ENCODE data around the gene AKAP13. TPM values are rescaled to one million over a fixed set of nuclear protein-coding genes. Genes with fewer than 3 reads are reported as not detected.

AKAP13 gene
- total and polyA plus RNA-seq, 2 of the 13 experiments (the other 11 are each of a cell fraction or from before 2014, with no cell fraction given): 6.7 to 27.1 TPM

GRCh38 chr15:85671156-85671555, 290.8 kb downstream of the AKAP13 start:
- no peak overlapping the region for H3K9ac ChIP-seq (ENCODE audit: insufficient read depth, low read depth, low read length)
- CTCF ChIA-PET (ENCODE audit: low intra/inter-chr PET ratio, low total read pairs): no interaction called here
- 97% methylated on average over 1 of the region's 1 CpG for WGBS (ENCODE audit: low lambda C conversion rate)
- 0 out of 2 replicates have a peak, but pooled peaks have one; percentile 45 for TF ChIP-seq ZNF770 (CRISPR knock-in tag; IDR thresholded peaks at IDR 0.05)
- no peak for TF ChIP-seq ZNF3 (CRISPR knock-in tag; IDR thresholded peaks at IDR 0.05)
- H2AFZ ChIP-seq (ENCODE audit: low read length): no peak overlapping the region
- in situ Hi-C loops (cut with HindIII; ENCODE audit: extremely low pct_ligation_motif_present, low pct_unique_long_range_greater_than_20kb): no loop called here
- FAIRE-seq (no peak), DNase-seq (ENCODE audit: low spot score) (no peak), ATAC-seq (no peak)
- no peak overlapping the region for H3K4me2 ChIP-seq (ENCODE audit: low read depth, low read length)
- H3K27ac ChIP-seq (ENCODE audit: extremely low read length, insufficient read depth, low read length): no peak overlapping the region
- H3K9me3 ChIP-seq (ENCODE audit: low read length): no peaks in the 10 kb centered on the region
- no peaks in the 10 kb centered on the region for H3K27me3 ChIP-seq (ENCODE audit: control insufficient read depth in 1 of 2, insufficient read depth in 2 of 2, low read length in 2 of 2)
- intact Hi-C loops (cut with micrococcal nuclease; ENCODE audit: unreplicated experiment): no loop called here
- no peak overlapping the region for H3K4me3 ChIP-seq (replicated peaks in 1 of 3; ENCODE audit: insufficient read depth in 1 of 3, low read depth in 2 of 3, low read length in 3 of 3)
- POLR2A ChIA-PET: no interaction called here
- peaks cover 1 to 18% of the 10 kb centered on the region in 2 experiments; a peak in 2 of 5 replicates for H3K36me3 ChIP-seq (replicated peaks in 1 of 2; ENCODE audit: control insufficient read depth in 1 of 2, insufficient read depth in 2 of 2, low read length in 2 of 2)
- H3K4me1 ChIP-seq (ENCODE audit: insufficient read depth, low read length): peaks cover 25% of the 10 kb centered on the region
- no peaks in the 10 kb centered on the region for H3K79me2 ChIP-seq (ENCODE audit: insufficient read depth, low read length)
- BruUV-seq (replicated peaks): no TSS peak
- H4K20me1 ChIP-seq (ENCODE audit: insufficient read depth, low read length): no peaks in the 10 kb centered on the region

- Histone ChIP-seq H3K4me1 (ENCODE audit: insufficient read depth, low read length) (peaks cover 23% of the 10 kb centered on the region), H3K27me3 (ENCODE audit: control insufficient read depth in 1 of 2, insufficient read depth in 2 of 2, low read length in 2 of 2) (no peaks in the 10 kb centered on the region), H3K36me3 (replicated peaks in 1 of 2; ENCODE audit: control insufficient read depth in 1 of 2, insufficient read depth in 2 of 2, low read length in 2 of 2) (peaks cover 1 to 14% of the 10 kb centered on the region in 2 experiments; a peak in 2 of 5 replicates), H2AFZ (ENCODE audit: low read length) (no peak overlapping the region), H3K9me3 (ENCODE audit: low read length) (no peaks in the 10 kb centered on the region), H3K79me2 (ENCODE audit: insufficient read depth, low read length) (no peaks in the 10 kb centered on the region), H3K27ac (ENCODE audit: extremely low read length, insufficient read depth, low read length) (peak overlapping the region; percentile 3), H4K20me1 (ENCODE audit: insufficient read depth, low read length) (no peaks in the 10 kb centered on the region), H3K9ac (ENCODE audit: insufficient read depth, low read depth, low read length) (no peak overlapping the region), H3K4me3 (replicated peaks in 1 of 3; ENCODE audit: insufficient read depth in 1 of 3, low read depth in 2 of 3, low read length in 3 of 3) (no peak overlapping the region), H3K4me2 (ENCODE audit: low read depth, low read length) (no peak overlapping the region)
- in situ Hi-C loops (cut with HindIII; ENCODE audit: extremely low pct_ligation_motif_present, low pct_unique_long_range_greater_than_20kb): no loop called here
- WGBS (ENCODE audit: low lambda C conversion rate): 100% methylated on average over 1 of the region's 1 CpG
- ChIA-PET POLR2A (interaction anchor here (1.4 kb wide), 1 partner anchor 35 kb away, joined by 5 read pairs; no protein-coding TSS in a partner anchor), CTCF (ENCODE audit: low intra/inter-chr PET ratio, low total read pairs) (no interaction called here)
- ATAC-seq (peak; percentile 86), DNase-seq (ENCODE audit: low spot score) (peak; percentile 18), FAIRE-seq (peak; percentile 26)
- intact Hi-C loops (cut with micrococcal nuclease; ENCODE audit: unreplicated experiment): no loop called here
- BruUV-seq (replicated peaks): no TSS peak
- TF ChIP-seq, protein P1, sequence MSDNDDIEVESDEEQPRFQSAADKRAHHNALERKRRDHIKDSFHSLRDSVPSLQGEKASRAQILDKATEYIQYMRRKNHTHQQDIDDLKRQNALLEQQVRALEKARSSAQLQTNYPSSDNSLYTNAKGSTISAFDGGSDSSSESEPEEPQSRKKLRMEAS (IDR thresholded peaks at IDR 0.05): peak; percentile 27; the same call in 1 of the 2 replicates
- TF ChIP-seq GATAD2A (CRISPR knock-in tag; IDR thresholded peaks at IDR 0.05) (0 out of 2 replicates have a peak, but pooled peaks have one; percentile 26), ZKSCAN1 (IDR thresholded peaks at IDR 0.05; ENCODE audit: low read length) (no peak), MIER3 (CRISPR knock-in tag; IDR thresholded peaks at IDR 0.05; ENCODE audit: borderline replicate concordance) (no peak), SOX6 (IDR thresholded peaks at IDR 0.05) (no peak), SOX6 (CRISPR knock-in tag; IDR thresholded peaks at IDR 0.05) (peak; percentile 35; the same call in 1 of the 2 replicates), MIXL1 (CRISPR knock-in tag; IDR thresholded peaks at IDR 0.05) (0 out of 2 replicates have a peak, but pooled peaks have one; percentile 14), SOX5 (CRISPR knock-in tag; IDR thresholded peaks at IDR 0.05; ENCODE audit: borderline replicate concordance) (peak; percentile 55; the same call in 1 of the 2 replicates), SAP130 (CRISPR knock-in tag; IDR thresholded peaks at IDR 0.05; ENCODE audit: low read depth) (0 out of 2 replicates have a peak, but pooled peaks have one; percentile 14), SOX13 (IDR thresholded peaks at IDR 0.05) (no peak), SOX13 (CRISPR knock-in tag; conservative IDR thresholded peaks at IDR 0.05 in 1 of 2, IDR thresholded peaks at IDR 0.05 in 1 of 2) (peak in 1 of 2 experiments; percentile 59; a peak in 2 of 4 replicates), FOXP1 (IDR thresholded peaks at IDR 0.05) (no peak; the same call in 1 of the 2 replicates), FOXP1 (CRISPR knock-in tag; IDR thresholded peaks at IDR 0.05) (peak; percentile 54)
- TF ChIP-seq, protein P2, sequence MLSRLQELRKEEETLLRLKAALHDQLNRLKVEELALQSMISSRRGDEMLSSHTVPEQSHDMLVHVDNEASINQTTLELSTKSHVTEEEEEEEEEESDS (CRISPR knock-in tag; IDR thresholded peaks at IDR 0.05; ENCODE audit: borderline replicate concordance): no peak
Measured at GRCh38 chr15:85672332-85673084, 292.1 kb downstream of the AKAP13 start.
